Measurements from ENCODE around the gene ATP13A2.

The ATP13A2 gene

DNA sequence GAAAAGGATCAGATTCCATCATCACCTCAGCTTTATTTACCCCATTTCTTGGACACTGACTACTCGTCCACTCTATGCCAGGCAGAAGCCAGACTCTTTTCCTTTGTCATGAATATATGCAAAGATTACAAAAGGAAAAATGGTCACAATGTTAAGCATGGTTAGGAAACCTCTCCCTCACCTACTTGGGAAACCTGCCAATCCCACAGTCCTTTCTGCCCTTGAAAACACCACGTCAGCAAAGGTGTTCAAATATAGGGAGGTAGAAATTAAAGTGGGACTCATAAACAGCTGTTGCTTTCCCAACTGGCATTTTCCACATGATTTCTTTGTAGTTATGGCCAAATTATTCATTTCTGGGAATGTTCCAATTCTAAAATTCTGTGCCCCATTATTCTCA lies 16.2 kb upstream of the ATP13A2 start:
- no peak for DNase-seq

DNA sequence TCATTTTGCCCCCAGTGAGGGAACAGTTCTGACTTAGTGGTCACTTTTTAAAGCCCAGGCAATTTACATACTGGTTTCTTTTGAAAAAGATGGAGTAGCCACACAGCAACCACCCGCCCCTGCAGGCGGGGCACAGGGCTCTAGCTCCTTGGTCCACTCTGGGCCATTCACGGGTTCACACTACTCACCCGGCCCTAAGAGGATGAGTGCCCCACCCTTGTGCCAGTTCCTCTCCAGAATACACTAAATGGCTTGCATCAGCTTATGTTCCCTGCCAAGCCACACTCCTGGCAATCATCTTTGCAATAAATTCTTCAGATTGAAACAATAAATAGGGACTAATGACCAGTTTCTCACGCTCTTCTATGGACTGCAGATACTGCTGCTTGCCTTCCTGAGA lies 15.7 kb upstream of the ATP13A2 start:
- no peak for DNase-seq

DNA sequence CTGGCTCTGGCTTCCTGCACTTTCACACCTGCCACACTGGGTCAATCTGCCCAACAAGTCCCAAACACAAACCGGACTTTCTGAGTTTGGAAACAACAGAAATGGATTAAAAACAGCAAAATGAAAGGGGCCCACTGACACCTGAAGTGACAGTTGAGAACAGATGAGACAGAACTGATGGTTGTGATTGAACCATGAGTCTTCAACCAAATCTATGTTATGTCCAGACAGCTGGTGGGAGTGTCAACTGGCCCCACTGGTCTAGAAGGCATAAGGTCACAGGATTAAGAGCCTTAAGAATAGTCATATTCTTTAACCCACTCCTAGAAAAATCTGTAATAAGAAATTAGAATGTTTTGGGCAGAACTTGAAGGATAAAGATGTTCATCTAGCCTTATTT lies 13.0 kb upstream of the ATP13A2 start:
- DNase-seq: no peak

DNA sequence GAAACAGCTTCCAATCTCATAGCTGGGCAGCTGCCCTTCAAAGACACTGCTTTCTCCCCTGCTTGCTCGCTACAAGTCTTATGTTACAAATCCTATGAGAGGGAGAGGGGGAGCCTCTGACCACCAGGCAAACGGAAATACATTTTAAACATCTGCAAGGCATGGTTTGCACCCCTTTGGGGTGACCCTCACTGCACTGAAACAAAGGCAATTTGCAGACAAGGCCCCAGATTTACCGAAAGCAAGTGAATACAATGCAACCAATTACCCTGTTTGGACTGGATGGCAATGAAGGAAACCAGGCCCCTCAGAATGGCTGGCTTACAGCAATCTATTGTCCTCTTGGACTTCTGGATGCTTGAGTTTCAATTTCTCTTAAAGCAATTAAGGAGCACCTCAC lies 11.8 kb upstream of the ATP13A2 start:
- DNase-seq: no peak

DNA sequence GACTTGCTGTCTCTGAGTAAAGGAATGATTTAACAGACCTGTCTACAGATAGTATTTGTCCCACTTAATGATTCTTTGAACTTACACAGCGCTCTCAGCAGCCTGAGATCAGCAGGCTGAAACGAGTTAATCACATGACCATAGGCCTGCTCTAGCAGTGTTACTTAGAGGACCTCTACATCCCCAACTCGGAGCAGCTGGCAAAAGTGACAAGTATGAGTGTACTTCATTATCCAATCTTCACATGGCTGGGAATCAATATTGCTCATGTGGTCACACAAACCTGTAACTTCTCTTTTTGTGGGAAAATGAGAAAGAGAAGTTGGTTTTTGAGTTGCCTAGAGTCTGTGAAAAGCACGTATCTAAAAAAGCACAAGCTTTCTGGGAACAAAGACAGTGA lies 11.4 kb upstream of the ATP13A2 start:
- DNase-seq: no peak

DNA sequence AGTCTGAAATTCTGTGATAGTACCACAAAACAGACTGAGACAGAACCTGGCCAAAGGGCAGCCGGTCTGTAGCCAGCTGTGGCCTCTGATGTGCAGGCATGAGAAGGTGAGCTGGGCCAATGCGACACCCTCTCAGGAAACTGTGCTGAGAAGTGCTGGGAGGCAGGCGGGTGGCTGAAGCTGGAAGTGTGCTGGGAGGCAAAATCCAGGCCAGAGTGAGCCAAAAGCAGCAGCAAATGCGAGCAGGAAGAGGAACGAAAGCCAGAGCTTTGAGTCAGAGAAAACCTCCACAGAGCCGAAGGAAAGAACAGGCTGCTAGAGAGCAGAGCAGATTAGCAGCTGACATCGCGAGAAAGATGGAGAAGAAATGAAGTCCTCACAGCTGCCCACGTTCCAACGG lies 10.2 kb upstream of the ATP13A2 start:
- no peak for DNase-seq

DNA sequence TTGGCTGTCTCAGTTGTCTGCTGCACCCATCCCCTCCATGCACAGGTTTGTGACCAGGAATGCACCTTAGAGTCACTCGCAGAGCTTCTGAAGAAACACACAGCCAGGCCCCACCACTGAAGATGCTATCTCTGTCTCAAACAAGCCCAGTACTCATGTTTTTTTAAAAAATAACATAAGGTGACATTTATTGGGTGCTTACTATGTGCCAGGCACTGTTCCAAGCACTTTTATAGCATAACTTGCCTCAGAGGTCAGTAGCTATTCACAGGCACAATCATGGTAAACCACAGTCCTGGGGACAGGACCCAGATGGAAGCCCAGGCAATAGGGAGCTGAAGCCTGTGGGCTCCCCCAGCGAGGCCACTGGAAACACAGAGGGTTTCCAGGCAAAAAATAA lies 8.8 kb upstream of the ATP13A2 start:
- no peak for DNase-seq

DNA sequence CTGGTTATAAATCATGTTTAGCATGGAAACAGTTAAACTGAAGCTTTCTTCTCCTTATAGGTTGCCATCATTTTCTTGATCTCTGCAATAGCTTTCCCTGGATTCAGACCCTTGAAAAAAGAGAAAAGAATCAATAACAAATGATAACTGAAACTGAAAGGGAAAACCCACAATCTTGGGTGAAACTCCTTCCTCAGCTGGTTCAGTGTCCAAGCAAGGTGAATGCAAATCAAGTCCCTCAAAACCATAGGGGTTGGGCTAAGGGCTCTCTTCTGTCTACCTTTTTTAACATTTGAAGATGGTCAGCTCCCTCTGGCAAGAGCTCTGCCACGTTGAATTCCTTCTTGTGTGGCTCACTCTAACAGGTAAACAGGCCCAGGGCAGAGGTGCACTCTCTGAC lies 7.1 kb upstream of the ATP13A2 start:
- DNase-seq: no peak

DNA sequence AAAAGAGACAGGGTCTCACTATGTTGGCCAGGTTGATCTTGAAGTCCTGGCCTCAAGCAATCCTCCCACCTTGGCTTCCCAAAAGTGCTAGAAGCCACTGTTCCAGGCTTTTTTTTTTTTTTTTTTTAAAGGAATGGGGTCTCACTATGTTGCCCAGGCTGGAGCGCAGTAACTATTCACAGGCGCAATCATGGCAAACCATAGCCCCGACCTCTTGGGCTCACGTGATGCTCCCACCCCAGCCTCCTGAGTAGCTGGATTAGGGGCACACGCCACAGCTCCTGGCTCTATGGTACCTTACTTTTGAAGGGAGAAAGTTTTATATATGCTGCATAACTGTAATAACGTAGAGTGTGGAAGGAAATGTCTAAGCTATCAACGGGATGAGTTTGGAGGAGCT lies 5.7 kb upstream of the ATP13A2 start:
- no peak for DNase-seq

DNA sequence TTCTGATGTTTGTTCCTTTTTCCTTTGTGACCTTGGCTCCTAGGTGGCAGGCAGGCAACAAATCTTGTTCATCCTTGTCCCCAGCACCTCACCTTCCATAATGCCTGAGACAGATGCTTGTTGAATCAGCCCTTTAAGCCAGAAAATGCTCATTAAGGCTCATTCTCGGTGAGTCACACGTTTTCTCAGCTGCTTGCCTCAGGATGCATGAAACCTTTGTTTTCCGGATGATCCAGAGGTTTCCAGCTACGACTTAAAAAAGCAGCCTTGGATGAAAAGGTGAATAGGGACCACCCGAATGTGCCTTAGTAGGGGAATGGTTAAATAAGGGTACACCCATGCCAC lies 4.6 kb upstream of the ATP13A2 start:
- no peak for DNase-seq

DNA sequence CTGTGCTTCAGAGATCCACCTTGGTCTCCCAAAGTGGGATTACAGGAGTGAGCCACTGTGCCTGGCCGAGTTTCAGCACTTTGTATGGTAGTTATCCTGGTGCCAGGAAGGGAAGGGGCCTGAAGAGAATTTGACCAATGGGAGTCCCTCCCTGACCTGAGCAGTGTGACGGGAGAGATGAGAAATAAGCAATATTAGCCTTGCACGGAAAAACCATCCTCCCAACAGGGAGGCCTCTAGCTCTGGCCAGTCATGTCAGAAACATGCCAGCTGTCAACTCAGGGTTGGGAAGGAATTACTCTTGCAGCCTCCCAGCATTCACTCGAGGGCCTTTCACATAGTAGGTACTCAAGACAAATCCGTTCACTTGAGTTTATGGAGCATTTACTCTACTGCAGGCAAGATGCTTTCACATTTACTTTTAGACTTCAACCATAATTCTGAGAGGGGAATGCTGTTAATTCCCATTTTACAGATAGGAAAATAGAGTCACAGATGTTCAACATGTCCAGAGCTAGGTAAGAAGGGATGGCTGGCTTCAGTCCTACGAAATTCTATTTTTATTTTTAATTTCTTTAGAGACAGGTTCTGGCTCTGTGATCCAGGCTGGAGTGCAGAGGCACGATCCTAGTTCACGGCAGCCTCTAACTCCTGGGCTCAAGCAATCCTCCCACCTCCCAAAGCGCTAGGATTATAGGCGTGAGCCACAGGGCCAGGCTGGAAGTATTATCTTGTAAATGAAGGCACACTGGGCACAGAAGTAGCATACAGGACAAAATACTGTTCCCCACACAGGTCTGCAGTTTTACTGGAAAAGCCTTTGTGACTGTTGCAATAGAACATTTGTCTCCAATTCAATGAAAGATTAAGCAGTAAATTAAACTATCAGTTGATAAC lies 3.2 kb upstream of the ATP13A2 start:
- no peak for DNase-seq

DNA sequence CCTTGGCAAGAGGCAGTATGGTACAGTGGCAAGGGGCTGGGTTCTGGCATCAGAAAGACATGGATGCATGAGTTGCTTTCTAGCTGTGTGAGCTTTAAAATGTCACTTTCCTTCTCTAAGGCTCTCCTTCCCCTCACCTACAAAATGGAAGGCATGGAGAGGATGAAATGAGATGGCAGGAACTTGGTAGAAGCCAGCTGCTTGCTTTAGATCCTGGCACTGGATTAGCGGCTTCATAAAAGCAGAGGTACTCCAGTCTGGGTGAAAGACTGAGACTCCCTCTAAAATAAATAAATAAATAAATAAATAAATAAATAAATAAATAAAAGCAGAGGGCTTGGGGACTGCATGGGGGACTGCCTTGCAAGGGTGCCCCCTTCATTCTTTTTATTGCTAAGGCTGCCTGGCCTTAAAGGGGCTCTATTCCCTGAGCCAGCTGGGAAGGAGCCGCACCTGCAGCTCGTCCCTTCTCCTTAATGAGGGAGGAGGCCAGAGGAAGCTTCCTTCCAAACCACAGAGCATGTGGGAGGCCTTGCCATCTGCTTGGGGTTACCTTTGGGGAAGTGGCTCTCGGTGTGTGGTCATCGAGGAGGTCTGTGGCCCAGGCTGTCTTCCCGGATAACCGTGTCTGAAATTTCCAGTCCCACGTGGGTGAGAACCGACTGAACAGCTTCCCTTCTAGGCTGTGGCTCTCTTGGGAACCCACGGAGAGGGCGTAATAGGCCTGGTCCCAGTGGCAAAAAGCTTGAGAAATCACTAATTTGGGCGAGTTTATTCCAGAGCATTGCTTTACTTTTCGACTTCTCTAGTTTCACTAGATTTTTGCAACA lies 2.0 kb upstream of the ATP13A2 start:
- peak; percentile 13 for DNase-seq

DNA sequence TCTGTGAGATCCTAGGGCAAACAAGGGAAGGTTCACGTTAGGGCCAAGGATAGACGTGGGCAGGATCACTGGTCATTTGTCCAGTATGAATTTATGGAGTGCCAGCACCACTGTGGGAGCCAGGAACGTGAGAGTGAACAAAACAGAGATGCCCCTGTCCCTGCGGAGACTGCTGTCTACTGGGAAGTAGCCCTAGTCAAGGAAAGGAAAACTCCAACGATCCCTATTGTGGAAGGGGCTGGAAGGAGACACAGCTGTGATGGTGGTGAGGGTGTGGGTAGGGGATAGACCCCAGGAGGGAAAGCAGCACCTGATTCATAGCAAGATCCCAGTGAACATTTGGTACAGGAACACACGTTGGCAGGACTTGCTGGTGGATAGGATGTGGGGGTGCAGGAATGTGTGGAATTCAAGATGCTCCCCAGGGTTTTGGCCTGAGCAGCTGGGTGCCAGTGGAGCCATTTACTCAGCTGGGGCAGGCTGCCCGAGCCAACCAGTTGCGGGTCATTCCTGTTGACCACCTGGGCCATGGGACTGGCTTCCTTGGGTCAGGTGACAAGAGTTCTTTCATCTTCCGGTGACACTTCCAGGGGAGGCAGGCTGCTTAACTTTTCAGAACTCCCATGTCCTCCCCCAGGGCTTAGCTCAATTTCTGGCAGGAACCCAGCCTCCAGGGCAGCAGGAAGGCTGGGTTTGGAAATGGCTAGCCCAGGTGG lies 1.2 kb upstream of the ATP13A2 start:
- no peak for DNase-seq

DNA sequence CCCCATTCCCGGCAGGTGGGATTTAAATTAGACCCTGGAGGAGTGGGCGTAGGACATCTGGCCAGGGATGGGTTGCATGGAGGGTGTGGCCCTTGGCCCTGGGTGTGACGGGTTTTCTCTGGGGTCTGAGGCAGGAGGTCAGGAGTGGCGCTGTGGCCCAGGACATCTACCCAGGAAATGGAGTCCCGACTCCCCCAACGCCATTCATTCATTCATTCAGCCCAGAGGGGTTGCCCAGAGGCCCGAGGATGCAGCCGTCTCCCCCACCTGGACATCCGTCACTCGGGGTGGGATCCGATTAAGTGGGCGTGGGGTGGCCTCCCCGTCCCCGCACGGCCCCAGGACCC lies 663 bp downstream of the ATP13A2 start:
- no peak for DNase-seq

DNA sequence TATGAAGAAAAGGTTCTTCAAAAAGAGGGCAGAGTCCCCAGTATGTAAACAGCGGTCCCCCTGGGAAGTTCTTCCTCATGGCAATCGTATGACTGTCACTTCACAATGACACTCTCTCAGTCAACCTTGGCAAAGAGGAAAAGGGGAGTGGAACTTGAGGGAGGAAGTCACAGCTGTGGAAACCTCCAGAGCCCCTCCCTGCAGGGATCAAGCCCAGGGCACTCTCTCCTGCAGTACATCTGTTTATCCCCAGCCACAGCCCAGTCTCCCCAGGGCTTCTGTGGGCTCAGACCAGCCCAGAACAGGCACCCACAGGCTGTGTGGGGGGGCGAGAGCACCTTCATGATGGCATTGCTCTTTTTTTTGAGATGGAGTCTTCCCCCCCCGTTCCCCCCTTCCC lies 2.0 kb downstream of the ATP13A2 start:
- DNase-seq: no peak

DNA sequence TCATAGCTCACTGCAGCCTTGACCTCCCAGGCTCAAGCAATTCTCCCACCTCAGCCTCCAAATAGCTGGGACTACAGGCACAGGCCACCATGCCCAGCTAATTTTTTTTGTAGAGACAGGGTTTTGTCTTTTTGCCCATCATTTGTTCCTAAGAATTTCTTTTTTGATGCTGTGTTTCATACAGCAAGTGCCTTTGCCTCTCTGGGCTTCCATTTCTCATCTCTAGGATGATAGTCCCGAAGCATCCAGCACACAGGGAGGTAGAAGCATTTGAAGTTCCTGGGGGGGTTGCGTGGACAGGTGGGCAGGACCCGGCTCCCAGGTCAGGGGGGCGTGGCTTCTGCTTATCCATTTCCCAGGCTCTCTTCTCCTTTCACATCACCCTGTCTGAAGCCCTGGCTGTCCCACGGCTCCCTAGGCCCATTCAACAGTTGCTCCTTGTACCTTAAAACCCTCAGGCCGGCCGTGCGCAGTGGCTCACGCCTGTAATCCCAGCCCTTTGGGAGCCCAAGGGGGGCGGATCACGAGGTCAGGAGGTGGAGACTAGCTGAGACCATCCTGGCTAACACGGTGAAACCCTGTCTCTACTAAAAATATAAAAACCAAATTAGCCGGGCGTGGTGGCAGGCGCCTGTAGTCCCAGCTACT lies 3.4 kb downstream of the ATP13A2 start:
- no peak for DNase-seq

DNA sequence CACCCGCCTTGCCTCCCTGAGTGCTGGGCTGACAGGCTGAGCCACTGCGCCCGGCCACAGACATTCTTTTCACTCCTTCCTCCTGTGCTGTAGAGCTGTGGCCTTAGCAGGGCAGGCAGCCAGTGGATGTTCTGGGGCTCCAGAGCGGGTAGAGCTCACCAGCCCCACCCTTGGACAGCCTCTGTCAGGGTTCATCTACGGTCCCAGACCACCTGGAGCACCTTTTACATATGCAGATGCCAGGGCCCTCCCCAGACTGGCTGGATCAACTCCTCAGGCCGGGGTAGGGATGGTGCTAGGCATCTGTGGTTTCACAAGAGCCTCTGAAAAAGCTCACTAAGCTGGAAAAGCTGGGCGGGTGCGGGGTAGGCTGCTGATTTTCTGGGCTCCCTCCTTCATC lies 4.6 kb downstream of the ATP13A2 start:
- no peak for DNase-seq

DNA sequence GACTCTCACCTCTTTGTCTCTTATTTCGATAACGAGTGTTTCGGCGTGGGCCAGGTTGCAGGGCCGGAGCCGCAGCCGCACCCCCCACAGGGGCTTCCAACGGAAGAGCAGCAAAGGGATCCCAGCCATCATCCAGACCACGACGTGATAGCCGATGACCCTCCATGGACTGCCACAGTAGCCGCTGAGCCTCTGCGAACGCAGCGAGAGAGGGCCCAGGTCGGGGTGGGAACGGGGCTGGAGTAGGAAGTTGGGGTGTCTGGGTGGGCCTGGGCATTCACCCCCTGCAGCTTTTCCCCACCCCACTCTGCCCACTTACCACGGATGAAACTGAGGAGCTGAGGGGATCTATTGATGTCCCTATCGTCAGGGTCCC lies 6.4 kb downstream of the ATP13A2 start:
- DNase-seq: no peak

DNA sequence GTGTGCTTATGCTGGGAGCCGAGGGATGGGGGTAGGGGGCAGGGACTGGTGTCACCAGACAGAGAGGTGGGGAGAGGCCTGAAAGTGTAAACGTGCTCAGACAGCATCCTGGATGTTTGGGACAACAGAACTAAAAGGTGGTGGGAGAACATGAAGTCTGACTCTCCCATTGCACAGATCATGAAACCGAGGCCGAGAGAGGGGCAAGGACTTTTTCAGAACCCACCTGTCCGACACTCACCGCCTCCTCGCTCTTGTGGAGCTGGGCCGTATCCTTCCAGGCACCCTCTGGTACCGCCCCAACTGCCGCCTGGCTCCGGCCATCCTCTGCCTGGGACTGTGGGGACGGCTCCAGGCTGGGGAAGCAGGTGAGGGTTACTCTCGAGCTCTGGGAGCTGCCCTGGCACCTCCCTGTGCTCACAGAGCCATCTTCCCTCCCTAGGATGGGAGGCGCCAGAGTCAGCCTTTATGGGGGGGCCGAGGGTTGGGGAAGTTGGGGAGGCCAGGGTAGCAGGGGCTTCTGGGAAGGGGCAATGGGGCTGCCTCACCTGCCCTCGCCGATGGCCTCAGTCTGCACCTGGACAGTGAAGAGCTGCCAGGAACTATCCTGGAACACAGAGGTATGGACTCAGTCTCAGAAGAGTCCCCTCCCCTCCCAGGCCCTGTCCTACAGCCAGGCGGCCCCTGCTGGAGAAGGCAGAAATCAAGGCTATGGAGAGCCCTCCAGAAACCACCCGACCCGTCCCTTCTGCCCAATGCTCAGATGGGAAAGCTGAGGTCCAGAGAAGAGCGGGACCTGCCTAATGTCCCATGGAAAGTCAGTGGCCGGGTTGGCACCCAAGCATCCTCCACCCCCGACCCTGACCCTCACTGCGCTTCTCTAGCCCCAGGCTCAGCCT lies 7.0 kb downstream of the ATP13A2 start:
- DNase-seq: no peak

DNA sequence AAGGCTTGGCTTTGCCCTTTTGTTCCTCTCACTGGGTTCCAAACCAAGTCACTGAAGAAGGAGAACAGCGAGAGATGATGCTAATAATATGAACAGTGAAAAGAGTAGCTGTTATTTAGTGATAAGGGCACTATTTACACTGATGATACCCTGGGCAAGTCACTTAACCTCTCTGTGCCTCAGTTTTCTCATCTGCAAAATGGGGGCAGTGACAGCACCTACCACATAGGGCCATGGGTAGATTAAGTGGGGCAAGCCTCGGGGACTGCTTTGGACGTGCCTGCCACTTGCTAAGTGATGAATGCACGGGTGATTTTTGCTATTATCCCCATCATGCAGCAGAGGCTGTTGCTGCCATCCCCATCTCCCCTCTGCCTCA lies 9.2 kb downstream of the ATP13A2 start:
- no peak for DNase-seq

DNA sequence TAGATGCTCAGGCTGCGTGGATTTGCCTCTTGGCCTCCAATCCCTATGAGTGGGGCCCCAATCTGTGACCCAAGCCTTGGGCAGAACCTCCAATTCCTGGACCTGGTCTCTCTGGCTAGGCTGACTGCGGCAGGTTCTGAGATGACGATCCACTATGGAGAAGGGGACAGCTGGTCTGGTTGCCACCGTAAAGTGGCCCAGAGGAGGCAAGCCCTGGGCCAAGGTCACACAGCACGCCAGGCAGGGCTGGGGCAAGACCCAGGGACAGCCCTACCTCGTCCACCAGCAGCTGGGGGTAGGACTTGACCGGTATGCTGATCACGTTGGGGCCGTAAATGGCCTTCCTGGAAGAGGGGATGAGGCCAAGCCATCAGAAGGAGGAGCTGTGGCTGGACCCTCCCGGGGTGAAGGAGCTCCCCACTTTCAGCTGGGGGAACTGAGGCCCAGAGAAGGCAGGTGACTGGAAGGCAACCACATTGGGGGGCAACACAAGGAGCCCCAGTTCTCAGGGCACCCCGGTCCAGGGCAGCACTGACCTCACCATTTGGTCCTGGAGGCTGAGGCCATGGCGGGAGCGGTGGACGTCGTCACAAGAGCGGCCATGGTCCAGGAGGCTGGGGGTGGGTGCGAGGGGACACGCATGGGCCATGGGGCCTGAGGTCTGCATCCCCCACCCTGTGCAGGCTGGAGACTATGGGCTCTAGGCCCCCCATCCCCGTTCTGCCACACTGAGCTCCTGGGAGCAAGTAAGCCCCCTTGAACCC lies 9.8 kb downstream of the ATP13A2 start:
- DNase-seq: no peak

DNA sequence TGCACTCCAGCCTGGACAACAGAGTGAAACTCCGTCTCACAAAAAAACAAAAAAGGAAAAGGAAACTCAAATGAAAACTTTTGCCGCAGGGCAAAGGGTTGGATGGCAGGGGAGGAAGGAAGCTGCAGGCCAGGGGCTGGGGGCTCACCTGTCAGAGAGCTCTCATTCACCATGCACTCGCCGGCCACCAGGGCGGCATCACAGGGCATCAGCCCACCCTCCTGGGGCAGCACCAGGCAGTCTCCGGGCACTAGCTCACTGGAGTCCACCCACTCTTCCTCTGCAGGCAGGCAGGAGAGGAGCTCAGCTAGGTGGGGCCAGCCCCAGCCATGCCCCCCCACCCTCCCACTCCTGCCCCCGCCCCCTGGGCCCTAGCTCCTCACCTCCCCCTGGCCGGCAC lies 11.9 kb downstream of the ATP13A2 start:
- no peak for DNase-seq
